GM18505 (cell line): Measurements from ENCODE around the gene PIR.

ENCODE experiments used
- ATAC-seq: cut with Tn5 transposase; IDR thresholded peaks from one replicate; pipeline ENCODE4 v1.9.1; 2021; ENCODE audit not compliant: unreplicated experiment
- POLR2A ChIP-seq: IDR thresholded peaks from 4 replicates; pipeline ENCODE4 v1.6.1; 2011; ENCODE audit warnings: borderline replicate concordance; ENCODE audit not compliant: insufficient read depth, insufficient read length; ENCODE audit errors: extremely low read depth

Gene PIR

DNA sequence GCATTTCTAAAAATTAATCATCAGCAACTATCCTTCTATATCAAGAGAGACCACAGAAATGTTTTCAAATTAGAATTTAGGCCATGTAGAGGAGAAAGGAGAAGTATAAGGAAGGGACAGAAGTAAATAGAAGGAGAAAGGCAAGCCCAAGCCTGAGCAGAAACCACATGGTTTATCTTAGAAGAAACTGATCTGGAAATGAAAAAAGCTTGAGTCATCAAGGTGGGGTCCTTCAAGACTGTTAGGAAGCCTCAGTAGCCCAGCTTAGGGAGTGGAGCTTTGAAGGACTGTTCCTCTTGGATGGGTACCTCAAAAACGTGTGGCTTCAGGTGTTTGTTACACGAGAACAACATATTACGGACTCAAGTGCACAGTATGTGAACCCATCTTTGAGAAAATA lies 12.0 kb upstream of the PIR start:
- no peak for TF ChIP-seq POLR2A
- ATAC-seq, result no peak

DNA sequence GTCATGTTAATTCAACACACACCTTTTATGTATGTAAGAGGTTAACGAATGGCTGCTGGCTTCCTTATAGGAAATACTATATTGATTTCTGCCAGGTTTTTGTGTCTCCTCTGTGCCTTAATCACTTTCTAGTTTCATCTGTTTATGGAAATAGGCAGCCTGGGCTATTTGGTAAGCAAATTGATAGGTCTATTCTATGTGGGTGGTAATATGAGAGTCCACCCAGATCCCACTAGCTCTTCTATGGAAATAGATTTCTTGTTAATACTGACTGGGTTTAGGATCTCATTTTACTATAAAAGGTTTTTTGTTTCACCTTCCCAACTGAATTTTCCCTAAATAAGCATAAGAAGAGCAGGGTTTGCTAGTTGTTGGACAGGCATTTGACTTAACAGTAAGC lies 11.5 kb upstream of the PIR start:
- ATAC-seq, result no peak
- no peak for TF ChIP-seq POLR2A

DNA sequence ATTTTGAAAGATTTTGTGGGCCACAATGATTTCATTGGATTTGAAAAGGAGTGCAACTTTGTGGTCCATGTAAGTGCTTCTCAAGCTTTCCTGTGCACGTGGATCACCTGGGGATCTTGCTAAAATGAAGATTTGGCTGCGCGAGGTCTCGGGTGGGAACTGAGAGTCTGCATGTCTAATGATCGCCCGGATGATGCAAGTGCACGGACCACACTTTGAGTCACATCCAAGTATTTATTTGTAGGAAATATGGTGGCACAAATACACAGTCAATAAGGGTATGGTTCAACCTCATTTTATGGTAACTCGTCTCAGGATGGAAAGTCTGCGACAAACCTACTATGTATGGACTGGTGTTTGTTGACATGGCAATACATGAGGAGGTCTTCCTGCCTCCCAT lies 8.4 kb upstream of the PIR start:
- ATAC-seq, result no peak
- no peak for TF ChIP-seq POLR2A

DNA sequence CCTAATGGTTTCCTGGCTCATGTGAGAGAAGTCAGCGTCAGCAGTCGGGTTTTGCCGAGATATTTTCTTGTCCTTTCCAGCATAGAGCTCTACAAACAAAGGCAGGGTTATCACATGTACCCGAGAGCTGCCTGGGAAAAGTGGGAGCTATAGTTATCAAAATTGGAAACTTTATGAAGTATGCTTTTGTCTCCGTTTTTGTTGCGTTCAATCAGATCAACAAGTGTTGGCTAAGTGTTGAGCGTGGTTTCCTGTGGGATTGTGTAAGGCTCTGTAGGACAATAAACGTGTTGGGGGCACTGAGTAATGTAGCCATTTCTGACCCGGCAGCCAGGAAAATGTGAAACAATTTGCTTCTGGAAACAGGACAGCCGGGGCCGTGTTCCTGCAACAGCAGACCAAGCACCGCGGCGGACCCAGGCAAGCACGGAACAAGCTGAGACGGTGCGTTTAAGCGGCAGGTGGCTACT lies 7.4 kb upstream of the PIR start, which contains the start of gene BMX:
BMX (plus strand) TSS at position 311 of the 470 bp plus-strand sequence. CDS start 7,547 bp downstream, outside the sequence.
- TF ChIP-seq POLR2A, result no peak
- ATAC-seq, result no peak

DNA sequence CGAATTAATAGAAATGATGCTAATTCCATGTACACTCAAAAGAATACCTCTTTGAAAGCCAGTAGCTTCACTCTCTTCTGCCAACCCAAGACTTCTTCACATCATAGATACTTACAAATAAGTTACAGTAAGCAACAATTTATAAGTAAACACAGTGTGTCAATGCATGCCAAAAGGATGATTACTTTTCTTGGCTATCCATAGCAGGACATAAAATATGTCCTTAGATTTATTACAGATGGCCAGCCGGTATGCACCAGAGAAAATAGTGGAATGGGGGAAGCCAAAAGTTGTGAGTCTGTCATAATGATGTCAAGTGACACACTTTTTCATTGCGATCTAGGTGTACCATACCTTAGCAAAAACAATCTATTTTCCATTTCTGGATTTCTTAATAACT lies 6.8 kb upstream of the PIR start:
- ATAC-seq, result no peak
- no peak for TF ChIP-seq POLR2A

DNA sequence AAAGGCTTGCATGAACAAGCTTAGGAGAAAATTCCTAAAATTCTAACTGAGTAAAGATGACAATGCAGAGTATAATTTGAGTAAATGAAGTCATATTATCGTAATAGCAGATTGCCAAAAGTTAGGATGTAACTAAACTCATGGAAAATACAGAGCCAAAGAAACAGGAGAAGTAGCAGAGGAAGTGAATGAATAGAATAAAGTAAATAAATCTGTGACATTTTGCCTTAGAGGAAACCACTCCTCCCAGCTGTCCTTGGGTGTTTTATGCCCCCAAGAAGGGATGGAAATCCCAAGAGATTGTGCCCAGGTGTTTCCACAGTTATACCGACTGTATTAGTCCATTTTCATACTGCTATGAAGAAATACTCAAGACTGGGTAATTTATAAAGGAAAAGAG lies 5.6 kb upstream of the PIR start:
- no peak for ATAC-seq
- no peak for TF ChIP-seq POLR2A

DNA sequence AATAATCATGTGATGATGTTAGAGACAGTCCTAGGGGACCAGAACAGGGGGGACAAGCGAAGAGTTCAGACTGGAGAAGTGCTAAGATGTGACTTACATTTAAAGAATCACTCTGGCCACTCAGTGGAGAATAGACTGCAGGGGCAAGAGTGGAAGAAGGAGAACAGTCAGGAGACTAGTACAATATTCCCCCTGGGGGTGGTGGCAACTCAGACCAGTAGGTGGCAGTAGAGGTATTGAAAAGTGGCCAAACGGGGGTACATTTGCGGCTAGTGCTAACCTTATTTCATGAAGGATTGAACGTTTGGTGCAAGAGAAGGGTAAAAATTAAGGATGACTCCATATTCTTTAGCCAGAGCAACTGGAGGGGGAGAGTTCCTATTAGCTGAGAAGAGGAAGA lies 4.7 kb upstream of the PIR start:
- no peak for TF ChIP-seq POLR2A
- no peak for ATAC-seq

DNA sequence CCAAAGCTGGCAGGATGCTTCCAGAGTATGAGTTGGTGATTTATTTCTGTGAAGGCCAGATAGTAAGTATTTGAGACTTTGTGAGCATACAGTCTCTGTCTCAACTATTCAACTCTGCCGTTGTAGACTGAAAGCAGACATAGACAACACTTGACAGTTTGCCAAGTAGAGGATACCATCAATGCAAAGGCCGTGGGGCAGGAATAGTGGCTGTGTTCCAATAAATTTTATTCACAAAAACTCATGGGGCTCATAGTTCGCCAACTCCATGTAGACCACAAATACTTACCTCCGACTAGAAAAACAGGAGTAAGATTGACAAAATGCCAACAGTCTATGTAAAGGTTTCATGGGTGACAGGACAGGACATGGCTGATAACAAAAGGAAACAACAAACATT lies 3.7 kb upstream of the PIR start:
- no peak for ATAC-seq
- TF ChIP-seq POLR2A, result no peak

DNA sequence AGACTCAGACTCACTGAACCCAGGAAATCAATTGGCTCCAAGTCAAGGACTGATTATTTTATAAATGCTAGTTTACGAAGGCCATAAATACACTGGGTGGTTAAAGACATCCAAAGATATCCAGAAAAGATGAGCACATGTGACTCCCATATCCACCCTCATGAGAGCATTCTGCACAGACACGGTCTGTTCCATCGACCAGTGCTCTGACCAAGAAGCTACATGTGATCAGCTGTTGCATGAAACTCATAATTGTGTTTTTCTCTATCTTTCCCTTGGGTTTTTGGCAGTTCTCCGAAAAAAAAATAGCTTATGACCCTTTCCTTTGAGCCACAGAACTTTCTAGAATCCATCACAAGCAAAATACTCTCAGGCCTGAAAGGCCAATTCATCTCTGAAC lies 2.7 kb upstream of the PIR start:
- no peak for ATAC-seq

DNA sequence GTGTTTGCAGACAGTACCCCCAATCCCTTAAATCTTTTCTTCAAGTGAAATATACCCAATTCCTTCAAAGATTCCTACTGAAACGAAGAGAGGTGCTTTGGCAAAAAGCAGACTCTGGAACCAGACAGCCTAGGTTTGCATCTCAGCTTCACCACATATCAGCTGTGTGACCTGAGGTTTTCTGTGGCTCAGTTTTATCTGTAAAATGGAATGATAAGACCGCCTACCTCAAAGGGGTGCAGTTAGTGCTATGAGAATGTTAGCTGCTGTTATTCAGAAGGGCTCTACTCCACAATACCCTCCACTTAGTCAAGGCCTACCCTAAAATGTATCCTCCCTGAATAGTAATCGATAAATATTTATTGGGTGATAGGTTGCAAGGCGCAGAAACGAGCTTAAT lies 664 bp downstream of the PIR start:
- TF ChIP-seq POLR2A, result no peak
- no peak for ATAC-seq

More for the DNA sequence above, 2.7 kb upstream of the PIR start:
- no peak for TF ChIP-seq POLR2A

DNA sequence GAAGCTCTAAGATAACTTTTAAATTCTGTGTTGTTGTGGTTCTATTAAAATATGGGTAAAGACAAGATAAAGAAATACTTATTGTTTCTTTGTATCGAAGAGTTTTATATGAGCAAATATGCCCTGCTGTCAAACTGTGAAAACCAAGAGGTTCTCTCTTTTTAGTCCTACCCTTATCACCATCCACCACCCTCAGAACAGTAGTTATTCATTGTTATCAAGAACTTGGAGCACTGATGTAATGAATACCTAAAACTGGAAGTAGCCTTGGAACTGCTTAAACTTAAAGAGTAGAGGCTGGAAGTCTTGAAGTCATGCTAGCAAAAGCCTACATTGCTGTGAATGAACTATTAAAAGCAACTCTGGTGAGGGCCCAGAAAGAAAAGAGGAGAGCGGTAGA lies 9.2 kb downstream of the PIR start:
- no peak for ATAC-seq
- TF ChIP-seq POLR2A, result no peak

DNA sequence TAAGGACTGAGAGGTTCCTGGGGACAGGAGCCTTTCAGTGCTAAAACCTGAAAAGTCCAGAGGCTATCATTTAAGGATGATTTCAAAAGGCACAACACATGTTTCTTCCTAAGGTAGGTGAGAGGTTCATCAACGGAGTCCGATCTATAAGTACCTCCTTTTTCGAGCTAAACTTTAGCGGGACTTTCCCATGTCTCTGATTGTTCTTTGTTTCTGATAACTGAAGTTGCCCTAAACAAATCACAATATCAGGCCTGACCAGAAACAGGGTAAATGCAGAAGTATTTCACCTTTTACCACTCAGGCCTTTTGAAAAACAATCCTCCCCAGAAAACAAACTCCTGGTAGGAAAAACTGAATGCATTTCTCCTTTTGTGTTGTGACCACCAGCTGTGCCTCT lies 17.6 kb downstream of the PIR start:
- TF ChIP-seq POLR2A, result no peak
- no peak for ATAC-seq

DNA sequence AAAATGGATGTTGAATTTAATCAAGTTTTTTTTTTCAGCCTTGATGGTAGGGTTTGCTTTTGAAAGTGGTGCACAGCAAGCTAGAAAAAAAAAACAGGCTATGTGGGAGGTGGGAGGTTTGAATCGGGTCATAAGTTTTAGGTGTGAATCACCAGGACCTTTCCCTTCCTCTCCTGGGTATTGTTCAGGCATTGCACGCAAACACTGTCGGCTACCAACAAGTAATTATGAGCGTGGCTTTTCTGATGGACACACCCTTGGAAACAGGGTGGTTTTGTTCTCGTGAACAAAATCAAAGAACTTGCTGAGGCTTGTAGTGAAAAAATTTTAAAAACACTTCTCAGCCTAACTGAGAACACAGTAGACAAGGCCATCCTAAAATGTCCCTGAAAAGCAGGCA lies 18.1 kb downstream of the PIR start:
- no peak for TF ChIP-seq POLR2A

DNA sequence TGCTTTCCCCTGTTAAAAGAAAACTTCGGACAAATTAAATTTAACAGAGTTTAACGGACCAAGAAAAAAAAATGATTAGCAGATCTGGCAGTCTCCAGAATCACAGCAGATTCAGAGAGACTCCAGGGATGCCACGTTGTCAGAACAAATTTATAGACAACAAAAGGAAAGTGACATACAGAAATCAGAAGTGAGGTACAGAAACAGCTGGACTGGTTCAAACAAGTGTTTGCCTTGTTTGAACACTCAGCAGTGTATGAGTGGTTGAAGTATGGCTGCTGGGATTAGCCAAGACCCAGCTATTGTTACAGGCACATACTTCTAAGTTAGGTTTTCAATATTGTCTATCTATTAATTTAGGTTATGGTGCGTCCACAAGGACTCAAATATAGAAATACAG lies 19.1 kb downstream of the PIR start:
- TF ChIP-seq POLR2A, result no peak

More for the DNA sequence above, 18.1 kb downstream of the PIR start:
- no peak for ATAC-seq

DNA sequence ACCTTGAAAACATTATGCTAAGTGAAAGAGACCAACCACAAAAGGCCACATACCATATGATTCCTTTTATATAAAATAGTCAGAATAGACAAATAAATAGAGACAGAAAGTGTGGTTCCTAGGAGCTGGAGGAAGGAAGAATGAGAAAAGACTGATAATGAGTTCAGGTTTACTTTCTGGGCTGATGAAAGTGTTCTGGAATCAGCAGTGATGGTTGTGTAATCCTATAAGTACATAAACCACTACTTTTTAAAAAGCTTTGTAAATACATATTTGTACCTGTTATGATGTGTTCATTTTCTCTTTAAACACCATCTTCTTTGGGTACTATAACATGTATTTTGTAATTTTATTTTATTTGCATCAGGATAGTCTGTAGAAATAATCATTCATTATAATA lies 20.6 kb downstream of the PIR start:
- no peak for TF ChIP-seq POLR2A
- no peak for ATAC-seq

More for the DNA sequence above, 19.1 kb downstream of the PIR start:
- ATAC-seq, result no peak
